GM18508 (cell line): Measurements from ENCODE around the gene C9orf153.
A peak's percentile ranks its signal among the peaks of the same experiment; 100 is the strongest.
"Not testable (repeated sequence)": the region's sequence is repeated elsewhere in the genome, so short reads cannot be mapped to it uniquely, and the experiment has no call there.

Experiments
- ATAC-seq: cut with Tn5 transposase; IDR thresholded peaks from one replicate; pipeline ENCODE4 v1.9.1; 2021; ENCODE audit warnings: moderate number of reproducible peaks; ENCODE audit not compliant: insufficient read depth, unreplicated experiment

Gene C9orf153

GRCh38 chr9:86259557-86259956 is at the start of gene C9orf153:
Gene C9orf153 (minus strand): TSS chr9:86259657. CDS start chr9:86229603, 30,054 bp downstream.
- ATAC-seq: no peak

DNA sequence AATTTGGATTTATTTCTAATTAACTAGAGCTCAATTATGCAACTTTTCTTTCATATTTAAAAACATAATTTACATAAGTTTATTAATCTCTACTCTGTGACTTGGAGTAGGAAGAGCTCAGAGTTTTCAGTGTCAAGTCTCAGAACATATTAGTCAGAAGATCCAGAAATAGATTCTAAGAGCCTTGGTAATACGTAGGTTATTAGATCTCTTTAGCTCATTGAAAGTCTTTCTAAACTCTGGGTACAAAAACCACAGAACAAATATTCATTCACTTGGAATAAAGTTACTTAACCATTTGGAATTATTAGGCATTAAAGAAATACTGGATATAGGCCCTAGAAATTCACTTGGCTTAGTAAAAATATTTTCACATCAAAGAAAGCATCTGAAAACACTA is 49.2 kb upstream of the C9orf153 start:
- ATAC-seq: no peak

GRCh38 chr9:86304236-86304730 is 44.8 kb upstream of the C9orf153 start:
- ATAC-seq: no peak

DNA sequence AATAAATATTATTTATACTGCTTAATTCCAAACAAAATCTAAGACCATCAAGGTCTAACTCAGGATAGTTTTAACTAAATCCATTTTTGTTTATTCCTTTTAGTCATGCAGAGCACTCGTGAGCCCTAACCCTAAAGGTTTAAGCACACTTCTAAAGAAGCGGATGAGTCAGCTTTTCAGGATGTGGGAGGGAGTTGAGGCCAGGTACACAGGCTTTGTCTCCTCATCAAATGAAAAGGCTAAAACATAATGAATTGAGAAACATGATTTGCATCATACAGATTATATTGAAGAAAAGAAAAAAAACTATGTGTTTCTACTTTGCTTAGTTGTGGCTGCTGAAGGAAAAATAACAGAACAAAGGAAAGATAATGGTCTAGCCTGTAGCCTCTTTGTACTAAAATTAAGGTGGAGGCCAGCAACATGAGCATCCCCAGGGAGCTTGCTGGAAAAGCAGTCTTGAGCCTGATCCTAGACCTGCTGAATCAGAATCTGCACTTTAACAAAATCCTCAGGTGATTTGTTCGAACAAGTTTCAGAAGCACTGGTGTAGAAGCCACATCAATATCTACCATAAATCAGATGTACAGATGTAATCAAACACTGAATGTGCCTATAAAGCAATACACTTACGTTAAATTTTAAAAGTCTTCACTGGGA is 44.0 kb upstream of the C9orf153 start:
- ATAC-seq: no peak

- ATAC-seq: no peak
Measured at GRCh38 chr9:86301686-86302085, 42.2 kb upstream of the C9orf153 start.

DNA sequence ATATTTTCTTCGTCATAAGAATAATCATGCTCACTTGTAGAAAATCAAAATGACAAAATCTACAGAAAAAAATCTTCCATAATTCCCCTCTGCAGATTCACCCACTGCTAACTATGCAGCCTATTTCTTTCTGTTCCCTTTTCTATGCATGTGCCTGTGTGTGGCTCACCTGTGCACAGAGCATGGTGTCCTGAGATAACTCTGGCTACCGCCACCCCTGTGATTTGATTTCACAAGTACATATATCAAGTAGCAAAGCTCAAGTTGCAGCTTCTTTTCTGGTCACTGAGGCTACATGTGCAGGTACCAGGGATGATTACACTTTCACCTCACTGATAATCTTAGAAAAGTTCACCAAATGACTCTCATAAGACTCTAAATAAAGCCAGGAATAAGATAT is 41.2 kb upstream of the C9orf153 start:
- ATAC-seq: no peak

DNA sequence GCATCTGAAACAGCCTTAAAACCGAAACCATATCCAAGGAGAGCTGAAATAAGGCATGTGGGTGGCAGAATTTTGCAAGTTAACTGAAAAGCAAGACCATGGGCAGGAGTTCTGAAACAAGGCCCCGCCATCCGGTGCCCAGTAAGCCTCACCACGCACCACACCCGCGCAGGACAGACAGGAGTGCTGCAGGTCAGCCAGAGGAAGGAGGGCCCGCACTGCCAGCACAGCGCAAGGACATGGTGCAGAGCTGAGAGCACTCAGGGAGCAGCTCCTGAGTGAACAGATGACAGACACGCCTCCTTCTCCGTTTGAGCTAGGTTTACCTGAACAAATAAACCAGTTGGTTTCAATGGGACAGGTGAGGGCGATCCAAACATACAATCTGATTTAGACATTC is 39.4 kb upstream of the C9orf153 start:
- no peak for ATAC-seq

DNA sequence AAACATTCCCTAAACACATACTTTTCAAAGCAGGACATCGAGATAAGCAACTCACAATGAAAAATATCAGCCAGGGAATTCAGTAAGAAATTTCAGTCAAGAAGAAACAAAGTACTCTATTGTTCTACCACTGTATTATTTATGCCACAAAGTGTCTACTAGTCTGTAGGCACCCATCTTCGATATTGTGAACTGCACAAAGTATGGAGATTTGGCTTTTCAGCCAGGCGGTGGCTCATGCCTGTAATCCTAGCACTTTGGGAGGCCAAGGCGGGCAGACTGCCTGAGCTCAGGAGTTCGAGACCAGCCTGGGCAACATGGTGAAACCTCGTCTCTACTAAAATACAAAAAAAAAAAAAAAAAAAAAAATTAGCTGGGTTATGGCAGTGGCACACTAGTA is 30.9 kb upstream of the C9orf153 start:
- ATAC-seq: not testable (repeated sequence)

DNA sequence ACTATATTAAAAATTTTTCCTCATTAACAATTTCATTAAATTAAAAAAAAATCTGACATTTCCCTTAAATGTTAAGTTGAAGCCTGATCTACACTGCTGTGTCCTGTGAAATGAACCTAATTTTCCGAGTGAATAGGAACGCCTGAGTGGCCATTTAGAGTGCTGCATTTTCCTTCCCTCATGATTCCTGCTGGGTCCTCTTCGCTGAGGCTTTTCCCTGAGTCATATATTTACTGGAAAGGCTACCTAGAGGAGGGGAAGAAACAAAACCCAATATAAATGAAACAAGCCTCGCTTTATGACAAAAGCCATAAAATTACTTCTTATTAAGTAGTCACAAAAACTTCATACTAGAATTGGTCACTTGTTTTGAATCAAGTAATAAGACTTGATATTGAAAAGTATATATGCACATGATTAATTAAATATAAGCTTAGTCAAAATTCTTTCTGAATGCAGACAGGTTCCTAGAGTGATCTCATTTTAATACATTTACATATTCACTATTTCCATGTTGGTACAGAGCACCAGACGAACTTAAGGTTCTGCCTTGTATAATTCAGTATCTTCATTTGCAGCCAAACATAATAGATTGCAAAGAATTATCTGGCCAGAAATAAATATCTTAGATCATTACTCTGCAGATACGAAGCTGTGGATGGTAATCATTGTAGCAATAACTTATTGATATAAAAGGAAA is 29.2 kb upstream of the C9orf153 start:
- no peak for ATAC-seq

- no peak for ATAC-seq
Measured at GRCh38 chr9:86287013-86287412, 27.6 kb upstream of the C9orf153 start.

DNA sequence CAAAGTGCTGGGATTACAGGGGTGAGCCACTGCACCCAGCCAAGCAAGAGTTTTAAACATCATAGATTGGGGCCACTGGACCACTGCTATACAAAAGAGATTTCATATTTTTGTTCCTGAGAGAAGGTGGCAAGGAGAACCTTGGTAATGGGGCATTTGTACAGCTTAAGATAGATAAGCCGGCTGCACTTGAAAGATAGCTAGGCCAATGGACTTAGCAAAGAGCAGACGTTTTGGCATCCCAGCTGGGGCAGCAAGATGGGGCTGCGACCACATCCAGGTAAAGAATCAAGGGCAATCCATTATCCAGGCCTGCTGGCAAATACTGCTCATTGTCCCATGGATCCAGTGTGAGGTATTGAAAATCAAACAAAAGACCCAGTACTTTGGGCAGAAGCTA is 26.8 kb upstream of the C9orf153 start:
- ATAC-seq: no peak

GRCh38 chr9:86285261-86285660 is 25.8 kb upstream of the C9orf153 start:
- ATAC-seq: no peak

DNA sequence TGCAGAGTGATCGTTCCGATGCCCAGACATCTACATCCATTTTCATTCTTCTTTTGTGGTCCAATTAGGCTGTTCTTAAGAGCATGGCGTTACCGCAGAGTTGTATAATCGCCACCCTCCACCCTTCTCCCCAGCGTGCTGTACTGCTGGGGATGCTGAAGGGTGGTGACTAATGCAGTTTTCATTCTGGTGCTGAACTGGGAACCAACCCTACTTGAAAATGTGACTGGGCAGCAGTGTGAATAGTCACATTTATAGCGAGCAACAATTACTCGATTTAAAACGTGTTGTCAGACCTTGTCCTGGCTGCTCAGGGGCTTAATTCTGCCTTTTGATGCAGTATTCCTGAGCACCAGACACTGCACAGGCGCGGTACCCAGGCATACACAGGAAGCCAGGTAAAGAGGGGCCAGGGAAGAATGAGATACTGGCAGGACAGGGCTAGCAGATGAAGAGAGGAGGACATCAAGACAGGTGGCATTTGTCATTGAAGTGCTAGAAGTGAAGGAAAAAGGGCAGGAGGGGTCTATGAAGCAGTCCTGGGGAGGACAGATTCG is 23.6 kb upstream of the C9orf153 start:
- ATAC-seq: peak; percentile 12

- peak; percentile 59 for ATAC-seq
Measured at GRCh38 chr9:86282077-86282978, 22.9 kb upstream of the C9orf153 start, which contains the start of gene ISCA1. Gene ISCA1 (minus strand): TSS chr9:86282538. CDS start chr9:86282458, 80 bp downstream.

DNA sequence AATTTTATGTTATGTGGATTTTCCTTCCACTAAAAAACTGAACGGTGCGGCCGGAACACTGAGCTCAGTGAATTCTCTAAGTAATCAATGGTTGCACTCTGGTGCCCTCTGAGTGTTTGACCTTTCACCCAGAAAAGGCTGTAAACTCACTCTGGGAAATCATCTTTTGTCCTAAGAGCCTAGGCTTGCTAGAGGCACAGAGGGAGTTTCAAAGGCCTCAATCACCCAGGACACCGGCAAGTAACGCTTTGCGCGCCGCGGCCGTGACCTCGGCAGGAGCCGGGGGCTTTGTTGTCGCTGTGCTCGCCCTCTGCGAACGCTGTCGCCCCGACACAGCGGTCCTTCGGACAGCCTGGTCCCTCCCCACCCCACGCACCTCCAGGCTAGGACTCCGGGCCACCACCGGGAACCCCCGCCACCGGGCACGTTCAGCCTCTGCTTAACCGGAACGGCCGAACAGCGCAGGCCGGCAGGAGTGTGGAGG is 22.2 kb upstream of the C9orf153 start:
- ATAC-seq: peak; percentile 15

DNA sequence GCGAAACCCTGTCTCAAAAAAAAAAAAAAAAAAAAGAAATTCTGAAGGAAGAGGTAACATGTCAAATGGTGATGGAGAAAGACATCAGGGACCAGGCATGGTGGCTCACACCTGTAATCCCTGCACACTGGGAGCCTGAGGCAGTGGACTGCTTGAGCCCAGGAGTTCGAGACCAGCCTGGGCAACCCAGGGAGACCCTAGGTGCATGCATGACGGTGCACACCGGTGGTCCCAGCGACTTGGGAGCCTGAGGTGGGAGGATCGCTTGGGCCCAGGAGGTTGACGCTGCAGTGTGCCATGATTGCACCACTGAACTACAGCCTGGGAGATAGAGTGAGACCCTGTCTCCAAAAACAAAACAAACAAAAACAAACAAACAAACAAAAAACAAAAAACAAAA is 21.1 kb upstream of the C9orf153 start:
- no peak for ATAC-seq

GRCh38 chr9:86279839-86280238 is 20.4 kb upstream of the C9orf153 start:
- ATAC-seq: no peak

DNA sequence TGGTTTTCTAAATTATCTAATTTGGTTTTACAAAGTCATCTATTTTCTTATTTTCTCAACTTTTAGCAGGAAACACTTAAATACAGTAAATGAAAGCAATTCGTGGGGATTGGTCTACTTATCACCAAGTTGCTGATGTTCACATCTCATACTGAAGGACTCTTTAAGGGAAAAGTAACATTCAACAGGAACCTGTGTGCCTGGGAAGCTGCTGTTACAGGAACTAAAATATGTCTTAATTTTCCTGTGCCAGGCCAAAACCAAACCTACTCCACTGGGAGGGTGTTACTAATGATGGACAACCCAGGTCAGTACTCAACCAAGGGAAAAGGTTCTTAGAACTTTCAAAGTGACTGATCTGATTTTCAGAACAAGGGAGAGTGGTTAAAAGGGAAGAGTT is 17.6 kb upstream of the C9orf153 start:
- no peak for ATAC-seq

DNA sequence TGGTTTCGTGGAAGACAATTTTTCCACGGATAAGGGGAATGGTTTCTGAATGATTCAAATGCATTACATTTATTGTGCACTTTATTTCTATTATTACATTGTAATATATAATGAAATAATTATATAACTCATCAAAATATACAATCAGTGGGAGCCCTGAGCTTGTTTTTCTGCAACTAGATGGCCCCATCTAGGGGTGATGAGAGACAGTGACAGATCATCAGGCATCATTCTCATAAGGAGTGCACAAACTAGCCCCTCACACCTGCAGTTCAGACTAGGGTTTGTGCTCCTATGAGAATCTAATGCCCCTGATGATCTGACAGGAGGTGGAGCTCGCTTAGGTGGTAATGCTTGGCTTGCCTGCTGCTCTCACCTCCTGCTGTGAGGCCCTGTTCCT is 16.5 kb upstream of the C9orf153 start:
- ATAC-seq: no peak
